Hematopoietic multipotent progenitor cell (in vitro differentiated cells): ENCODE results near the gene GNS. TPM values are rescaled to one million over a fixed set of nuclear protein-coding genes. Genes with fewer than 3 reads are reported as not detected.
"Not testable (repeated sequence)": the region's sequence is repeated elsewhere in the genome, so short reads cannot be mapped to it uniquely, and the experiment has no call there.

Experiments
- DNase-seq, 3 donors: peaks; one replicate each; pipeline ENCODE4 v3.0.0-alpha.2; 2011 to 2015; ENCODE audit warnings: low read depth in 2 of 3, low spot score in 2 of 3
- total RNA-seq: library from RNA; depleted of rRNA; stranded (reverse); fragments of >200 nt; gene quantifications from one replicate; pipeline ENCODE4 v1.2.3, GENCODE V29; 2012

The GNS gene
- total RNA-seq, 1 donor, result 33.1 TPM

- DNase-seq, result peak in 1 of 3 donors; percentile 14
Observed at GRCh38 chr12:64780531-64781279, 21.5 kb upstream of the GNS start.

DNA sequence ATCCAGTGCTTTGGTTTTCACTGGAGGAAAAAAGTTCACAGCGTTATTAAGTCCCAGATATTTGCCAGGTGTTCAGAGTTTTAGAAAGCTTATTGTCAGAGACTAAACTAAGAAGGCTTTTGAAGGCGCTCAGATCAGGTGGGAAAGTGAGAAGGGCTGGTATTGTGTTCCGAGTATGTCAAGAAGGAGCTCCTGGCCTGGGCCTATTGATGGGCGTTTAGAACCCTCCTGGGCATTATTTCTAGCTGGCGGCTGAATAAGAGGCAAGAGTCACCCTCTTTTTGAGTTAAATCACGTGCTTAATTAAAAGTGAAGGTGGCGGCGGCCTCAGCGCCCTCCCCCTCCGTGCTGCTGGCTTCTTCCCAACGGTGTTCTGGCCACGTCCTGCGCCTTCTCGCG, 20.9 kb upstream of the GNS start:
- DNase-seq, result peak in 1 of 3 donors; percentile 6

GRCh38 chr12:64779354-64779974, 20.3 kb upstream of the GNS start:
- no peak for DNase-seq

GRCh38 chr12:64775147-64775736, 16.0 kb upstream of the GNS start:
- not testable (repeated sequence) for DNase-seq

DNA sequence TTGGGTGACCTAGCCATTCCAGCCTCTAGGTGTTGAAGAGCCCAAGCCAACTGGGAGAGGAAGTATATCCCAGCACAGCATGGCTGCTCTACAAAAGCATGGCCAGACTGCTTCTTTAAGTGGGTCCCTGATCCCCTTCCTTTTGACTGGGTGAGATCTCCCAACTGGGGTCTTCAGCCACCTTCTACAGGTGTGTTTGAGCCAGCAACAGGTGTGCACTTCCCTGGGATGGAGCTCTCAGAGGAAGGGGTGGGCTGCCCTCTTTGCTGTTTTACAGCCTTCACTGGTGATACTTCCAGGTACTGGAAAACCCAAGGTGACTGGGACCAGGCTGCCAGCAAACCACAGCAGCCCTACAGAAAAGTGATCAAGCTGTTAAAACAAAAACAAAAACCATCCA, 14.2 kb upstream of the GNS start:
- DNase-seq, result no peak

GRCh38 chr12:64767495-64767894, 8.3 kb upstream of the GNS start:
- DNase-seq, result no peak

GRCh38 chr12:64760808-64761573, 1.8 kb upstream of the GNS start:
- peak in 1 of 3 donors; percentile 62 for DNase-seq

- DNase-seq, result no peak
Observed at GRCh38 chr12:64757771-64758170, 1.4 kb downstream of the GNS start.

DNA sequence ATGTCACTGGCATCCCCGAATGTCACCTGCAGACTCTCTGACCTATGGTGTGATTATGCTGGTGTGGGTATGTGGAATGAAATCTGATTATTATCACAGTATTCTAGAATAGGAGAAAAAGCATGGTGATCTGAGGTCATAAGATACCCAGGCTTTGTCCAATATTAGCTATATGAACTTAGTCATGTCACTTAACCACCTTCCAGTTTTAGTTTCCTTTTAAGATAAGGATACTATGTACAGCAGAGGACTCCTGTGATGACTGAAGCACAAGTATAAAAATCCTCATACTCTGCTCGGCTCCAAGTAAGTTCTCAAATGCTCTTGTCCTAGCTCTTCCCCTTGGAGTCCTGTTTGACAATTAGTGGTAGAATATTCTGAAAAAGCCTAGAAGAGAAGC, 2.8 kb downstream of the GNS start:
- DNase-seq, result no peak

DNA sequence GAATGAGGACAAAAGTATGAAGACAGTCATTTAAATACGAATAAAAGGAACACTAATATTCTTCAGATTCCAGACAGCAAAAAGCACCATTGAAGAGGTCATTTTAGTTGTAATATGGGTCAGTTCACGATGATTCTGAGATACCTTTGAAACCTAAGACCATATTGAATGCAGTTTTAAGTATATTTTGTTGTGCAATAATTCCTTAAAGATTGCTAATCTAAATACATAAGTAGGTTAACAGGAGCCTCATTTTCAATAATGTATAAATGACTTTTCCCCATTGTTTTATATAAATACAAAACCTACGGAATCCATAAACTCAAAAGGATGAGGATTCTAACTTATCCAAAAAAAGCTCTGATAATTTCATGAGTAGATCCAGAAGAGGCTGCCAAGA, 5.8 kb downstream of the GNS start:
- no peak for DNase-seq

DNA sequence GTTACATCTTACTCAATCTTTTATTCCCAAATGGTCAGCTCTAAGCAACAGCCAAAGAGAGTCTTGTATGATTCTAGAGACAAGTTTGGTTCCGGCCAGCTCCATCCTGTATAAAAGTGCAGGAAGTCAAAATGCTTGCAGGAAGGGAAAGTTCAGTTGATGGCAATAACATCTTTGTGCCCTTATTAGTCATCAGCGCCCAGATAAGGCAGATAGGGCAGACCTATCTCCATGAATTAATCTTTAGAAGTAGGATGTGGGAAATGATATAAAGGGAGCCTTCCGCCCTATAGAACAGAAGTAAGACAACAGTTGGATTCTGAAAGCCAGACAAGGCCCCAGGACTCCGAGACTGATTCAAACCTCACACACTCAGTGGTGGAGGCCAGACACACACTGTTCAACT, 6.4 kb downstream of the GNS start:
- DNase-seq, result no peak

- DNase-seq, result no peak
Observed at GRCh38 chr12:64752032-64752431, 7.2 kb downstream of the GNS start.

GRCh38 chr12:64749461-64750200, 9.6 kb downstream of the GNS start:
- no peak for DNase-seq

- DNase-seq, result no peak
Observed at GRCh38 chr12:64747695-64748094, 11.5 kb downstream of the GNS start.

- no peak for DNase-seq
Observed at GRCh38 chr12:64746663-64747062, 12.5 kb downstream of the GNS start.

DNA sequence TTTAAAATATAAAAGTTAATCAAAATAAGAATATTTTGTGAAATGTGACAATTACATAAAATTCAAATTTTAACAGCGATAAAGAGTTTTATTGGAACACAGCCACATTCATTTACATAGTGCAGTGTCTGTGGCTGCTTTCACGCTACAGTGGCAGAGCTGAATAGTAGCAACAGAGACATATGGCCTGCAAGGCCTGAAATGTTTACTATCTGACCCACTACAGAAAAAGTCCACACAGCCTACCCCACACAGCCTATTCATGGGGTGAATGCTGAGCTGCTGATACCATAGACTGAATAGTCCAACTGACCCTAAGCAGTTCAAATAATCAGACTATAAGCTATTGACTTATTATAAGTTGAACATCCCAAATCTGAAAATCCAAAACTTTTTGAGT, 13.2 kb downstream of the GNS start:
- no peak for DNase-seq

DNA sequence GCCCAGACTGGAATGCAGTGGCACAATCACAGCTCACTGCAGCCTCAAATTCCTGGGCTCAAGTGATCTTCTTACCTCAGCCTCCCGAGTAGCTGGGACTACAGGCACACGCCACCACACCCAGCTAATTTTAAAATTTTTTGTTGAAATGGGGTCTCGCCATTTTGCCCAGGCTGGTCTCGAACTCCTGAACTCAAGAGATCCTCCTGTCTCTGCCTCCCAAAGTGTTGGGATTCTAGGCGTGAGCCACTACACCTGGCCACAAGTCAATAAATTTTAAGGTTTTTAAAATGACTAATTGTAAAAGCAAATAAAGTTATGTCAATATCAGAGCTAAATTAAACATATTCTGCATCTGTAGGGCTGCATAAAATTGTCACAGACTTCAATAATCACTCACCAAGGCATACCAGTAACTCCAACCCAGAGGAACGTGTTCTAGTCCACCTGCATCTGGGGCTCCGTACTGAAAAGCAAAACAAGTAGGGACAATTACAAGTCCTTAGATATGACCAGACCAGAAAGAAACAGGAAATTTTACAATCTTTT, 13.9 kb downstream of the GNS start:
- DNase-seq, result no peak

GRCh38 chr12:64744422-64745258, 14.6 kb downstream of the GNS start:
- DNase-seq, result no peak

- DNase-seq, result no peak
Observed at GRCh38 chr12:64743206-64743605, 16.0 kb downstream of the GNS start.
